ENCODE results near the gene IFI16.

DNA sequence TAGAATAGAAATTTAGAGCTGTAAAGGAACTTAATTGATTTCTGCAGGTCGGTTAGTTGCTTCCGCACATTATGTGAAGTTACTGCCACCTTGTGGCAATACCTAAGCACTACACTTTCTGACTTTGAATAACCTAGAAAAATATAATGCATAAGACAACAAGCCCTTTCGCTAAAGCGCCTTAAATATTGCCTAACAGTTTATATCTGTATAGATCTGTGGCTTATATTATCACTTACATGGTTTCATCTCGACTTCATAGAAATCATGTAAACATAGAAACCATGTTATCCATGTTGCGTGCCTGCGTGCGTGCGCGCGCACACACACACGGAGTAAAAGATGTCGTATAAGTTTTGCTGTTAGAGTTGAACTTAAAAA is 10.9 kb upstream of the IFI16 start:
- TF ChIP-seq EZH2phosphoT487 (IDR thresholded peaks at IDR 0.05; ENCODE audit: borderline replicate concordance, low read length): no peak
- TF ChIP-seq EZH2 (IDR thresholded peaks at IDR 0.05; ENCODE audit: low read length, unreplicated experiment): no peak
